Small intestine (tissue), 7 donors: ENCODE measurements around the gene MTHFD1. TPM values are rescaled to one million over a fixed set of nuclear protein-coding genes. Genes with fewer than 3 reads are reported as not detected.

Experiments
- DNase-seq, 2 donors: peaks; one replicate each; pipeline versions ENCODE4 v3.0.0 to v3.0.0-alpha.2; 2013
- FAIRE-seq: peaks from 2 replicates; lab custom pipeline; 2012; peaks lifted over from hg19 to GRCh38; lab: Jason Lieb, UNC
- H3K27ac ChIP-seq, 3 donors: one replicate each; pipeline ENCODE4 v1.5.1; 2013; ENCODE audit warnings: low read length in 2 of 3, mild to moderate bottlenecking in 2 of 3, control low read depth in 1 of 3, inconsistent platforms in 1 of 3, low read depth in 1 of 3, moderate library complexity in 1 of 3
- H3K27me3 ChIP-seq, 3 donors: one replicate each; pipeline ENCODE4 v1.6.1; 2013; ENCODE audit warnings: low read length in 3 of 3, inconsistent platforms in 1 of 3; ENCODE audit not compliant: control insufficient read depth in 3 of 3, insufficient read depth in 3 of 3
- H3K36me3 ChIP-seq, 3 donors: one replicate each; pipeline ENCODE4 v1.6.1; 2013; ENCODE audit warnings: low read length in 3 of 3, inconsistent platforms in 1 of 3, low read depth in 1 of 3, mild to moderate bottlenecking in 1 of 3, moderate library complexity in 1 of 3; ENCODE audit not compliant: control insufficient read depth in 3 of 3, insufficient read depth in 2 of 3
- H3K4me1 ChIP-seq, 3 donors: one replicate each; pipeline ENCODE4 v1.6.1; 2013; ENCODE audit warnings: low read length in 2 of 3, inconsistent platforms in 1 of 3, low read depth in 1 of 3, mild to moderate bottlenecking in 1 of 3, moderate library complexity in 1 of 3; ENCODE audit not compliant: control insufficient read depth in 3 of 3, insufficient read depth in 2 of 3
- H3K4me3 ChIP-seq, 3 donors: one replicate each; pipeline ENCODE4 v1.5.1; 2013; ENCODE audit warnings: low read length in 3 of 3, control low read depth in 1 of 3, inconsistent platforms in 1 of 3, low read depth in 1 of 3, mild to moderate bottlenecking in 1 of 3, moderate library complexity in 1 of 3
- H3K9me3 ChIP-seq, 2 donors: one replicate each; pipeline ENCODE4 v1.6.1; 2013; ENCODE audit warnings: low read depth in 1 of 2, low read length in 1 of 2; ENCODE audit not compliant: control insufficient read depth in 2 of 2, insufficient read depth in 1 of 2
- WGBS, 3 donors: extraction: QIAGEN DNeasy Blood & Tissue Kit; methylation state at CpG; one replicate each; pipeline ENCODE4 v1.1.7; 2013; 5-methylcytosine and 5-hydroxymethylcytosine counted together
- polyA plus RNA-seq, 4 donors: library from polyadenylated mRNA; stranded (reverse) in 3 of 4; unstranded in 1 of 4; fragments of 200-250 nt in 3 of 4; fragments of 120-200 nt in 1 of 4; gene quantifications; one replicate each; pipeline versions ENCODE4 v1.2.1 to v1.2.3, GENCODE V29; 2013
- donor health status: healthy with polysubstance abuse.
- donor health status: control.
- donor health status: control.
- donor health status: Bipolar disorder and iron deficiency.
- donor health status: healthy.

The MTHFD1 gene
- polyA plus RNA-seq, 4 donors = 12.4 to 62.2 (median 32.1) TPM

DNA sequence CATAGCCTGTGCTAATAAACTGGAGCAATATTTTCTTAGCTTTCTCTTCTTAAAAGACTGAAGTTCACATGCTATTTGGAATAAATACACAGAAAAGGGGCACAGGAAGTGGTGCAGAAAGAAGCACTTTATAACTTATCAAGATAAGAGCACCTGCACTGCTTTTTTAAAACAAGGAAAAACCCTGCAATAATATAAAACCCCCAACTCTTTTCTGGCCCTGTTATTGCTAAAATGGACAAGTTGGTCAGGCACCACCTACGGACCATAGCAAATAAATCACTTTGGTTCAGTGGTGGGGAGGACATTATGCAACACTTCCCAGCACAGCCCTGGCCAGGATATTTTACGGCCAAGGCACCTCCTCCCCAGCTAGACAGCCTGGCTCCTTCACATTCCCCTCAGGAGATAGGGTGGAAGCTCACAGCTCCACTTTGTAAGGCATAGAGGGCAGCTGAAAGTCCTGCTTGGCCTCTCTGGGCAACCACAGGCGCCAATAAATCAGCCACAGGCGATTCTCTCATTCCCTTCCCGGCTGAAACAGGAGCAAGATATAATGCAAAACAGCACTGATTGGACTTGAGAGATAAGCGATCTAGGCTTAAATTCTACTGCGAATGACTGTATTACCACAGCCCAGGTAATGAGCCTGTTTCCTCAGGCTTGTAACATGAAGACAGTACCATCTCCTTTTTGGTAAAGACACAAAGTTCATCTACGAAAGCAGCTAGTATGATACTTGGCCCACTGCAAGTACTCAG is 113.4 kb downstream of the MTHFD1 start:
- peaks cover 0 to 5% (median 0%) of the 10 kb centered on the region in 3 donors for H3K36me3 ChIP-seq
- peak; percentile 45 to 69 for DNase-seq
- peak overlapping the region in 2 of 3 donors; percentile 4 to 8 for H3K4me3 ChIP-seq
- FAIRE-seq = no peak
- peaks cover 4 to 30% (median 18%) of the 10 kb centered on the region in 3 donors for H3K4me1 ChIP-seq
- peak overlapping the region; percentile 67 to 100 (median 100) for H3K27ac ChIP-seq
- no peaks in the 10 kb centered on the region for H3K9me3 ChIP-seq
- no peaks in the 10 kb centered on the region for H3K27me3 ChIP-seq
- 19 to 28% (median 21%) methylated on average over 8 of the region's 8 CpGs for WGBS, 3 donors

DNA sequence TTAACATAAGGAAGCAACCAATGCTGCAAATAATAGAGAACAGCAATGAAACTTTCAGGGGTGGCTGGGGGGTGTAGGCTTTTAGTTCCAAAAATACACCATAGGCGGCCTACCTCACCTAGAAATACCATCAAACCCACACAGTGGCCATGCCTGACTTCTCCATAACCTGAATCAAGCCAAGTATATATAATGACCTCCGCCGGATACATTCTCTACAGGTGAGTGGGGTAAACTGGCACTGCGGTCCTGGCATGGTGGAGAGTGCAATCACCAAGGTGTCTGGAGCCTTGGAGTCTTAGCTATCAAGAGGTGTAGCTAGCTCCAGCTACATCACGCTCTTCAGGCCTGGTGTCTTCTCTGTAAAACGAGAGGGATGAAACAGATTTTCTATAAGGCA is 114.3 kb downstream of the MTHFD1 start:
- WGBS, 3 donors = 28 to 41% (median 35%) methylated on average over 6 of the region's 6 CpGs
- peaks cover 0 to 5% (median 0%) of the 10 kb centered on the region in 3 donors for H3K36me3 ChIP-seq
- peaks cover 4 to 30% (median 19%) of the 10 kb centered on the region in 3 donors for H3K4me1 ChIP-seq
- peak overlapping the region in 2 of 3 donors; percentile 91 to 99 for H3K4me3 ChIP-seq
- FAIRE-seq = no peak
- peak in 1 of 2 donors; percentile 18 for DNase-seq
- H3K27me3 ChIP-seq = no peaks in the 10 kb centered on the region
- peak overlapping the region; percentile 98 to 100 (median 100) for H3K27ac ChIP-seq
- H3K9me3 ChIP-seq = no peaks in the 10 kb centered on the region

DNA sequence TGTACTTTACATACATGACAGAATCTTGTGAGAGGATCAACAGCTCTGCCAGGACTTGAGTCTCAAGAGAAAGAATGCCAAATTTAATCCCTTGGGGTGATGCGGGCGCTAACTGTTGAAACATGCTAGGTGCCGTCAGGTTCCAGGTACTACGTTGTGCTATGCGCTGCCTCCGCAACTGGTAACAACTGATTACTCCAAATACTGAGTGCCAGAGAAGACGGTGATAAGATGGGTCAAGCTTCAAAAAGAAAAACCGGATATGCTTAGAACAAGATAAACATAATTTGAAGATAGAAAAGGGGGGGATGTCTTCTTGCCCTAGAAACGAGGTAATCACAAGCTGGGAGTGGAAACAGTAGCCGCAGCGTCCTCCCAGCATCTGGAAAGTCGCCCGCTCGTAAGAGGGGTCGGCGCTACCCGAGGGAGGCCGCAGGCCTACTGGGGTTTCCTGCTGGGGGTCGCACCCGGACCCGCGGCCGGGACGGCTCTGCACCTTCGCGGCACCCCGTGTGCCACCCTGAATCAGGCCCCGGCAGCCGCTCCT is 114.8 kb downstream of the MTHFD1 start:
- Histone ChIP-seq H3K4me1 (peaks cover 4 to 30% (median 24%) of the 10 kb centered on the region in 3 donors), H3K4me3 (peak overlapping the region; percentile 91 to 99 (median 92)), H3K27me3 (no peaks in the 10 kb centered on the region), H3K27ac (peak overlapping the region; percentile 98 to 100 (median 100)), H3K36me3 (peaks cover 0 to 5% (median 0%) of the 10 kb centered on the region in 3 donors), H3K9me3 (no peaks in the 10 kb centered on the region)
- WGBS, 3 donors = 0 to 1% (median 0%) methylated on average over 29 of the region's 29 CpGs
- FAIRE-seq = no peak
- DNase-seq = peak; percentile 35 to 67

DNA sequence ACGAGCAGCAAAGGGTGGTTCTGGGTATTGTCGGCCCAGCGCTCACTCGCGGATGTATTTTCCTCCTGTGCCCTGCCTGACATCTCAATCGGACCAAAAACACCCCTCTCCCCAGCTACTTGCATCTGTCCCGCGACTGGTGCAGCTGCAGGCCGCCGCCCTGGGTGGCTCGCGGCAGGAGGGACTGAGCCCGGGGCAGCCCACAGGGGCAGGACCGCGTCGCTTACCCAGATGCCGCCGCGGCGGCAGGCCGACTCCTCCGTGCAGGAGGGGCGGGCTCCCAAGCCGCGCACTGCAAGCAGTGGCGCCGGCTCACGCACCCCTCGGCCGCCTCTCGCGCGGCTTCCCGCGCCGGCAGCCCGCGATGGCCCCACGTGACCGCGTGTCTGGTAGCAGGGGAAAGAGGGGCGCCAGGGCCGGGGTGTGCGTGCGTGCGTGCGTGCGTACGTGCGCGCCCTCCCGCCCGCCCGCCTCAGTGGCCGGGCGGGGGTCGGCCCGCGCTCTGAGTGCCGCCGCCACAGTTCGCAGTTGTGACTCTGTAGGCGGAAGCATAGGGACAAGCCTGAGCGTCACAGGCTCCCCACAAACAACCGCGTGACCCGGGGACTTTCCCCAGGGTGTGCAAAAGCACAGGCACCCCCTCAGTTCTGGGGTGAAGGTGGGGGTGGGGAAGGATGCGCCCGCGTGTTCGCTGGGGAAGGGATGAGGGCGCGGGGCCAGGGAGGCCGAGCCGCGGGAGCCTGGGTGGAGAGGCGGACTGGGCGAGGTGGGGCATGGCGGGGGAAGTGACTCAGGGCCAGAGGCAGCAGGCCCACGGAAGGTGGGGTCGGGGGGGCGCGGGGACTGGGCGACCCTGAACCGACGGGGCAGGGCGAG is 115.5 kb downstream of the MTHFD1 start, which contains the start of gene ZBTB25:
Gene ZBTB25, minus strand, starts transcription at position 405 of the 876 bp plus-strand sequence. CDS start 13,305 bp downstream, outside the sequence.
- H3K36me3 ChIP-seq = peaks cover 0 to 2% (median 0%) of the 10 kb centered on the region in 3 donors
- no peaks in the 10 kb centered on the region for H3K27me3 ChIP-seq
- no peak for FAIRE-seq
- peak; percentile 89 to 95 for DNase-seq
- peak within 1 kb of the TSS; percentile 91 to 99 (median 92) for H3K4me3 ChIP-seq
- 0 to 1% (median 0%) methylated on average over 70 to 87 of the region's 87 CpGs for WGBS, 3 donors
- H3K9me3 ChIP-seq = no peaks in the 10 kb centered on the region
- H3K27ac ChIP-seq = peak within 1 kb of the TSS; percentile 98 to 100 (median 100)
- peaks cover 4 to 30% (median 28%) of the 10 kb centered on the region in 3 donors for H3K4me1 ChIP-seq

DNA sequence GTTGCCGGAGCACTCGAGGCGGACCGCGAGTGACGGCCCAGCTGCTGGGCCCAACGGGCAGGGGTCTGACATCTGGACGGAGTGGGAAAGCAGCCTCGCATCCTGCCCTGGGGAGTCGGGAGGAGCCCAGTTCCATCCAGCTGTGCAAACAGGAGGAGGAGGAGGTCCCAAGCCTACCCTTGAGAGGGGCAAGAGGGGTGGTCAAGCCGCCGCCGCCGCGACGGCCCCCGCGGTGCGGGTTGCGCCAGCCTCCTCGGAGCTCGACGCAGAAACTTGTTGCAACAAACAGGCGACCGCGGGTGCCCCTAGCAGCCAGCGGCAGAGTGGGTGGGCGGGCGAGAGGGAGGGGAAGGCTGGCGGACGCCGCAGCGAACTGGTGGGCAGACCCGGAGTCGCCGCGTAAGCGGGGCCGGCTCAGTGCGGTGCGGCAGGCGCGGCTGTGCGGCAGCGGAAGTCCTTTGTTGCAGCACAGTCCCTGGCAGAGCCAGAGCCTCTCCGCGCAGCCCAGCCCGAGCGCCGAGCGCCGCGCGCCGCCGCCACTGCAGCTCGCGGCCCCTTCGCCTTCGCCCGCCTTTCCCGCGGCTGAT is 116.2 kb downstream of the MTHFD1 start, which contains the start of gene ZBTB1:
Gene ZBTB1, plus strand, starts transcription at position 461 of the 587 bp plus-strand sequence. CDS start 16,735 bp downstream, outside the sequence.
- H3K9me3 ChIP-seq = no peaks in the 10 kb centered on the region
- DNase-seq (peak; percentile 66 to 93), FAIRE-seq (no peak)
- no peaks in the 10 kb centered on the region for H3K27me3 ChIP-seq
- H3K36me3 ChIP-seq = no peaks in the 10 kb centered on the region
- peak within 1 kb of the TSS; percentile 91 to 99 (median 92) for H3K4me3 ChIP-seq
- 0 to 1% (median 0%) methylated on average over 36 to 63 of the region's 63 CpGs for WGBS, 3 donors
- peak within 1 kb of the TSS; percentile 98 to 100 (median 100) for H3K27ac ChIP-seq
- H3K4me1 ChIP-seq = peaks cover 4 to 32% (median 30%) of the 10 kb centered on the region in 3 donors

DNA sequence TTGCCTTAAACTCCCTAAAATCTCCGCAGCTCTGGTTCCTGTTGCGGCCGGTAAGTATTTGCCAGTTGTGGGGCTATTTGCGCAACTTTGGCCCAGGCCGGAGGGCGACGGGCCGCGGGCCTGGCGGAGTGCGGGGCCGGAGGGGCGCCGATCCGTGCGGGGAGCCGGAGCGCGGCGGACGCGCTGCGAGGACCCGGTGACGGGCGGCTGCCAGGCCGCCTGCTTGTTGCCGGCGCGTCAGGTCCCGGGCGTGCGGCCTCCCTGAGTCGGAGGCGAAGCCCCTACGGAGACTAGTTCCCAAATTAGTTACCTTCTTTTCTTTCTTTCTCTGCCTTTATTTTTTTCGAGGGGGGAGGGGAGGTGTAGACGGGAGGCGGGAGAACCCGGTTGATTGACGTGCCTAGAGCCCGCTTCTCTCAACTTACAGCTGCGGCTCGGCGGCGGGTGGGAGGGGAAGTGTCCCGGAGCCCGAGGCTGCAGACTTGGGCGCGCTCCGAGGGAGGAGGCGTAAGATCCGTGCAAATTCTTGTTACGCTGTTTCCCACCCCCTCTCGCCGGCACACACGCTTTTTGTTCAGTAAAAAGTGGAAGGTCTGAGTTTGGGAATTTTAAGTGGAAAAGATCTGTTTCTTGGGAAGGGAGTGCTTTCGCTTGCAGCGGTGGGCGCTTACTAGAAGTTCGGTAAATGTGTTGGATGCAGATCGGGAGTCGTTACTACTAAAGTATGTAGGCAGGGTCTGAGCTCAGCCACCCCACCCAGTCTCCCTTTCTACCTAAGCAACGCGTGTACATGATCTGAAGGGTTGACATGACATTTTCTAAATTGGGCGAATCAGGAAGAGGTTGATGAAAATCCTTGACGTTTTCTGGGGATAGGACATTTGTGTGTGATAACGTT is 117.0 kb downstream of the MTHFD1 start:
- Histone ChIP-seq H3K36me3 (no peaks in the 10 kb centered on the region), H3K4me3 (peak overlapping the region; percentile 91 to 99 (median 92)), H3K9me3 (no peaks in the 10 kb centered on the region), H3K27me3 (no peaks in the 10 kb centered on the region), H3K4me1 (peaks cover 4 to 29% (median 25%) of the 10 kb centered on the region in 3 donors), H3K27ac (peak overlapping the region; percentile 98 to 100 (median 100))
- WGBS, 3 donors = 0% methylated on average over 55 to 68 of the region's 68 CpGs
- DNase-seq (peak; percentile 91 to 93), FAIRE-seq (no peak)

DNA sequence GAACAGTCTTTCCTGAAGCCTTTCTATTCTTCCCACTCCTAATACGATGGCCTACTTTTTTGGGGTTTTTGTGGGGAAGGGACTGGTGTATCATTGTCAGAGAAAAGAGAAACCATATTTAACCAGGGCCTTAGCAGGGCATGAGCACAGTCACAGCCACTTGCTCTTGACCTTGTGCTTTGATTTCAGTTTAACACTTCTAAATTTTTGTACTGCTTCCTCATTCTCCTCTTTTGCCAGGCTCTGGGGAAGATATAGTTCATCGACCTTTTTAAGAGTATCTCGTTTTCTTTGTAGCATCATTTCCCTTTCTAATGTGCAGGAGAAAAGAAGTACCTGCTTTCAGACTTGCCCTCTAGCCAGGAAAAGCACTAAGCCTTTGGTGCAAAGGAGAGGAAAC is 118.6 kb downstream of the MTHFD1 start:
- H3K27me3 ChIP-seq = no peaks in the 10 kb centered on the region
- H3K36me3 ChIP-seq = no peaks in the 10 kb centered on the region
- peaks cover 3 to 37% (median 17%) of the 10 kb centered on the region in 3 donors for H3K4me1 ChIP-seq
- WGBS, 3 donors = 10 to 24% (median 15%) methylated on average over 3 of the region's 3 CpGs
- peak overlapping the region in 2 of 3 donors; percentile 33 to 62 for H3K27ac ChIP-seq
- FAIRE-seq (no peak), DNase-seq (peak in 1 of 2 donors; percentile 23)
- peak overlapping the region in 1 of 3 donors; percentile 17 for H3K4me3 ChIP-seq
- H3K9me3 ChIP-seq = no peaks in the 10 kb centered on the region
